ENCODE data around the gene NOTCH3. TPM values are rescaled to one million over a fixed set of nuclear protein-coding genes. Genes with fewer than 3 reads are reported as not detected.

NOTCH3 gene
- total RNA-seq, 2 donors from 2014 or later, result 4.4 to 10.5 TPM

- Histone ChIP-seq H3K4me1 (no peaks in the 10 kb centered on the region), H3K9me3 (no peaks in the 10 kb centered on the region), H3K36me3 (no peaks in the 10 kb centered on the region), H3K9ac (ENCODE audit: low read depth in 2 of 2, low read length in 2 of 2) (no peak overlapping the region), H3K4me3 (no peak overlapping the region), H3K27me3 (peaks cover 11% of the 10 kb centered on the region), H3K27ac (no peak overlapping the region)
- TF ChIP-seq CTCF (IDR thresholded peaks at IDR 0.05), result no peak
- intact Hi-C loops (cut with DNase I), result no loop called here
- DNase-seq, result no peak
These were observed 9.3 kb downstream of the NOTCH3 start for GRCh38 chr19:15191514-15191913.

GRCh38 chr19:15188851-15189250 lies 11.9 kb downstream of the NOTCH3 start:
- Histone ChIP-seq H3K4me1 (no peaks in the 10 kb centered on the region), H3K4me3 (no peak overlapping the region), H3K36me3 (no peaks in the 10 kb centered on the region), H3K27me3 (no peaks in the 10 kb centered on the region), H3K9me3 (no peaks in the 10 kb centered on the region), H3K27ac (no peak overlapping the region), H3K9ac (ENCODE audit: low read depth in 2 of 2, low read length in 2 of 2) (no peak overlapping the region)
- no peak for TF ChIP-seq CTCF (IDR thresholded peaks at IDR 0.05)
- intact Hi-C loops (cut with DNase I), result no loop called here
- DNase-seq, result no peak

GRCh38 chr19:15187026-15188007 lies 13.5 kb downstream of the NOTCH3 start:
- H3K9me3 ChIP-seq, result no peaks in the 10 kb centered on the region
- no peaks in the 10 kb centered on the region for H3K27me3 ChIP-seq
- H3K4me1 ChIP-seq, result no peaks in the 10 kb centered on the region
- TF ChIP-seq CTCF (IDR thresholded peaks at IDR 0.05), result no peak
- H3K9ac ChIP-seq (ENCODE audit: low read depth in 2 of 2, low read length in 2 of 2), result no peak overlapping the region
- DNase-seq, result no peak
- no peak overlapping the region for H3K27ac ChIP-seq
- no peak overlapping the region for H3K4me3 ChIP-seq
- no peaks in the 10 kb centered on the region for H3K36me3 ChIP-seq
- intact Hi-C loops (cut with DNase I), result no loop called here

GRCh38 chr19:15185188-15185587 lies 15.6 kb downstream of the NOTCH3 start:
- no peaks in the 10 kb centered on the region for H3K9me3 ChIP-seq
- TF ChIP-seq CTCF (IDR thresholded peaks at IDR 0.05), result no peak
- H3K4me3 ChIP-seq, result no peak overlapping the region
- H3K9ac ChIP-seq (ENCODE audit: low read depth in 2 of 2, low read length in 2 of 2), result no peak overlapping the region
- H3K27ac ChIP-seq, result no peak overlapping the region
- no peaks in the 10 kb centered on the region for H3K4me1 ChIP-seq
- H3K36me3 ChIP-seq, result no peaks in the 10 kb centered on the region
- no peaks in the 10 kb centered on the region for H3K27me3 ChIP-seq
- intact Hi-C loops (cut with DNase I), result no loop called here
- DNase-seq, result no peak

GRCh38 chr19:15184776-15185175 lies 16.0 kb downstream of the NOTCH3 start:
- Histone ChIP-seq H3K27ac (no peak overlapping the region), H3K27me3 (no peaks in the 10 kb centered on the region), H3K4me1 (no peaks in the 10 kb centered on the region), H3K4me3 (no peak overlapping the region), H3K36me3 (no peaks in the 10 kb centered on the region), H3K9me3 (no peaks in the 10 kb centered on the region), H3K9ac (ENCODE audit: low read depth in 2 of 2, low read length in 2 of 2) (no peak overlapping the region)
- TF ChIP-seq CTCF (IDR thresholded peaks at IDR 0.05), result no peak
- intact Hi-C loops (cut with DNase I), result no loop called here
- DNase-seq, result no peak

Data from colonic mucosa (tissue), 4 donors.